H1 (cell line): ENCODE data around the gene B9D1. TPM values are rescaled to one million over a fixed set of nuclear protein-coding genes. Genes with fewer than 3 reads are reported as not detected.

Experiments
- RBBP5 ChIP-seq: IDR thresholded peaks from 2 replicates; pipeline ENCODE4 v1.7.1; 2012; ENCODE audit warnings: low read depth, mild to moderate bottlenecking, inconsistent platforms, low read length, moderate library complexity, borderline replicate concordance
- SIN3A ChIP-seq, 2 experiments: IDR thresholded peaks in 1 of 2; conservative IDR thresholded peaks in 1 of 2; 2 replicates each; pipeline ENCODE4 v1.6.1; 2011 to 2012; ENCODE audit warnings: low read length in 2 of 2, improper control_type of control experiment in 1 of 2, low read depth in 1 of 2, mild to moderate bottlenecking in 1 of 2
- TBP ChIP-seq: IDR thresholded peaks from 2 replicates; pipeline ENCODE4 v1.6.1; 2011; ENCODE audit warnings: low read depth, low read length, improper control_type of control experiment
- polyA plus RNA-seq, 7 experiments: library from polyadenylated mRNA; depleted of rRNA in 3 of 7; stranded (reverse) in 5 of 7; unstranded in 2 of 7; fragments of >200 nt in 5 of 7; fragments of 200-250 nt in 2 of 7; gene quantifications; 1 replicate in 5 of 7; 2 replicates in 1 of 7; 4 replicates in 1 of 7; pipeline versions ENCODE4 v1.2.1 to v1.2.3, GENCODE V29; 2011 to 2013; ENCODE audit warnings: missing spikeins in 2 of 7, mixed read lengths in 2 of 7
- total RNA-seq: library from RNA; stranded (reverse); fragmentation: NEBNext Ultra II Directional; extraction: Animal tissue kit (Norgen Biotek cat#: 25700); gene quantifications from 2 replicates; pipeline ENCODE4 v1.2.1, GENCODE V29; 2021

The B9D1 gene
- total and polyA plus RNA-seq, 2 of the 8 experiments (the other 6 are each of a cell fraction or from before 2014, with no cell fraction given) = 24.6 to 65.7 TPM

DNA sequence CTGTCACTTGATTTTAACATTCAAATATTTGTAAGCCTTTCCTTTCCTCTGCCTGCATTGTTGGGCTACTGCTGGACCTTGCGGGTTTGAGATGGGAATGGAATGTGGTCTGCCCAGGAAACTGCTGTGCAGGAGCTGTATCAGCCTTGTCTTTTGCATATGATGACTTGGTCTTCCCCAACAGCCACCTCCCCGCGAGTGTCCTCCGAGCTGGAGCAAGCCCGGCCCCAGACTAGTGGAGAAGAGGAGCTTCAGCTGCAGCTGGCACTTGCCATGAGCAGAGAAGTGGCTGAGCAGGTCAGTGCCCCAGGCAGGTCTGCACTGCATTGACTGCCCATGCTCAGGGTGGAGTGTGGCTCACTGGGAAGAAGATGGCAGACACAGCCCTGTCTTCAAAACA, 52.8 kb downstream of the B9D1 start (continued):
- TF ChIP-seq TBP = no peak
- TF ChIP-seq SIN3A (conservative IDR thresholded peaks at IDR 0.05 in 1 of 2, IDR thresholded peaks at IDR 0.05 in 1 of 2; ENCODE audit: low read depth in 1 of 2, low read length in 2 of 2) = no peak
- TF ChIP-seq RBBP5 = no peak
